Hematopoietic multipotent progenitor cell treated with erythropoietin and hydrocortisone succinate and interleukin-3 and kit ligand, for 15 days (in vitro differentiated cells): ENCODE data around the gene KCNJ12.
"Not testable (repeated sequence)": the region's sequence is repeated elsewhere in the genome, so short reads cannot be mapped to it uniquely, and the experiment has no call there.

Experiments used
- DNase-seq: peaks from one replicate; pipeline ENCODE4 v3.0.0-alpha.2; 2015; ENCODE audit warnings: low spot score

Gene KCNJ12

DNA sequence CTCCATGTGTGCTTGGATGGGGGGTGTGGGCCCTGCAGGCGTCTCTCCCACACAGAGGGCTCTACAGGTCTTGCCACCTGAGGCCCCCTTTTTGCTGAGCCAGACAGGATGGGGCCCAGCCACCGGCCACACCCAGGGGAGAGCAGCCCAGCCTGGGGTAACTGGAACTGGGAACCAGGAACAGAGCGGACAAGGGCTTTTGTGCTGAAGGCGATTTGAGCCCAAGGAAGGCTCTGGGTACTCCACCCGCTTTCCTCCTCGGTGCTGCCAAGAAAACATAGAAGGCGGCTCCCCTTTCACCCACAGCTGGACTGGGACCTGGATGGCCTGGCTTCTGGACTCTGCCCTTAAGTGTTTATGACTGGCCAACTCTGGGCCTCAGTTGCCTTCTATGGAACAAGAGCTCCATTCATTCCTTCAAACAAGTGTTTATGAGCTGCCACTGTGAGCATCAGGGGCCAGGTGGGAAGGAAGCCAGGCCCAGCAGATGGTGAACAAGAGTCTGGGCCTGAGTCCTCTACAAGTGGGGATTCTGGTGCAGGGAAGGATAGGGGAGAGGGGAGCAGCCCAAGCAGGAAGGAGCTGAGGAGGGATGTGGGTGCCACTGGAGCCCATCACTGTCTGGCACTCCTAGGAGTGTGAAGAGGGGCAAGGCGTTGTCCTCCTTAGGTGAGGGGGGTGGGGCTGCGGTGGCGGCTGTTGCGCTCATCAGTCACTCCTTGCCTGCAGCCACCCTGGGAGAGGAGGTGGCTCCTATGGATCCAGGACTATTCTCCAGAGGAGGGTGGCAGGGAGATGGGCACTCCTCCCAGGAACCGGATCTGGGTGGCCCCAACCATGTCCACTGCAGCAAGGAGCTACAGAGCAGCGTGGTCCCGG is 46.4 kb downstream of the KCNJ12 start:
- DNase-seq: not testable (repeated sequence)

DNA sequence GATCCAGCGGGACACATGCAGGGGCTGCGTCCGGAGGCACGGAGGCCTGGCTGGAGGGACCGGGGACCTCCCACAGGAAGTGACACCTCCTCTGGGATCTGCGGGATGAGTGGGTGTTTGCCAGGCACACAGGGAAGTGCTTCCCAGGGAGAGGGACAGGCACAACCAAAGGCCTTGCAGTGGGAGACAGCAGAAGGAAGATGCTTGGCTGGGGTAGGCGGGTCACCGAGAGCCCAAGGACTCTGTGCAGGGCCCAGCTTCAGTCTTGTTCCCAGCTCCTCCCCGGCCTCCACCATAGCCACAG is 47.0 kb downstream of the KCNJ12 start:
- DNase-seq: not testable (repeated sequence)

DNA sequence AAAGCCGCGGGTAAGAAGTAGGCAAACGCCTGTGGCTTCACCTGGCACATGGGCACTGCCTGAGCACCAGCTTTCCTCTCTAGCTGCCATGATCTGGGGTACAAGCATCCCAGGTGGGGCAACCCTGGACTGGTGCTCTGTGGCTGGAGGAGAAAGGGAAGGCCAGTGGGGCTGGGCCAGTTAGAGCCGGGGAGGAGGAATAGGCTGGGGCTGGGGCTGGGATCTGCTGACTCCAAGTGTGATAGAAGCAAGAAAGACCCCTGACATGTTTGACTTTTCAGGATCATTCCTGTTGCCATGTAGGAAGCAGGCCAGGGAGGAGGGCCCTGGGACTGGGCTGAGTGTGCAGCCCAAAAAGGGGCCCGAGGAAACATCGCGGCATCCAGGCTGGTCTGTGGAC is 48.5 kb downstream of the KCNJ12 start:
- not testable (repeated sequence) for DNase-seq

DNA sequence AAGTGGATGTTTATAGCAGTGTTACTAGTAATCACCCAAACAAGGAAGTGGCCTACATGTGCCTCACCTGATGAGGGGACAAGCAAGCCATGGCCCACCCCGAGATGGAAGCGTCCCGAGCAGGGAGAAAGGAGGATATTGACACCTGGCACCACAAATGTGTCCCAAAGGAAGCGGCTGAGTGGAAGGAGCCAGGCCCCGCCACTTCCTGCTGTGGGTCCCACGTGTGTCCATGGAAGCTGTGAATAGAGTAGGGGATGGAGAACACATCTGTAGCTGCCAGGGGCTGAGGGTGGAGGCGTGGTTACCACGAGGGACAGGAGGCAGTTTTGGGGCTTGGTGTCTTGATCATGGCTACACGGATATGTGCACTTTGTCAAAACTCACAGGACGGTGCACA is 49.2 kb downstream of the KCNJ12 start:
- DNase-seq: no peak

DNA sequence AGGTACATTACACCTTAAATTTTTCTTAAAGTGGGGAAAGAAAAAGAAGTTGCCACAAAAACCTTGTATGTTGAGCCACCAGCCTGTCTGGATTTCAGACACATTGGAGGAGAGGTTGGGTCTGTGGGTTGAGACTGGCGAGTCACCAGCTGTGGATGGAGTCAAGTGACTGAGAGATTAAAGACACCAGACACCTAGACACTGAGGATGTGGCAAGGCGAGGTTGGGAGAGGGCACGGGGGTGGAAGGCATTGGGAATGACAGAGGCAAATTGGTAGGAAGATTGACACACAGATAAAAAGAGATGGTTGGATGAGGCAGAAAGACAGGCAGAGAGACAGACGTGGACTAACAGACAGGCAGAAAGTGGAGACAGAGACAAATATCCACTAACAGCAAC is 49.6 kb downstream of the KCNJ12 start:
- DNase-seq: no peak

DNA sequence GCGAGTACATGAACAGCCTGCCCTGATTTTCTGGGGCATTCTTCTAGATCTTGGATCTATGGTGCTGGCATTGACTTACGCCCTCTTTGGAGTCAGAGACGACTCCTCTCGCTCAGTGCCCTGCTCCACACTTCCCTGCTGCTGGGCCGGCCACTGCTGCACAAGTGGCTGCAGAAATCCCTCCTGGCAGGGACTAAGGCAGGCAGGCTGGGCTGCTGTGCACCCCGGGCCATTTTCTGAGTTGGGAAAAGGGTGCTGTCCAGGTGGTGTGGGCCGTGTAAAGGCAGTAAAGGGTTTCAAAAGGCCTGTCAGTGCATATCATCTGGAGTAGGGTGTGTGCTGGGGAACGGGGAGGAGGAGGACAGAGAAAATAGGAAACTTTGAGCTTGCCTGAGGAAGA is 50.1 kb downstream of the KCNJ12 start:
- not testable (repeated sequence) for DNase-seq

DNA sequence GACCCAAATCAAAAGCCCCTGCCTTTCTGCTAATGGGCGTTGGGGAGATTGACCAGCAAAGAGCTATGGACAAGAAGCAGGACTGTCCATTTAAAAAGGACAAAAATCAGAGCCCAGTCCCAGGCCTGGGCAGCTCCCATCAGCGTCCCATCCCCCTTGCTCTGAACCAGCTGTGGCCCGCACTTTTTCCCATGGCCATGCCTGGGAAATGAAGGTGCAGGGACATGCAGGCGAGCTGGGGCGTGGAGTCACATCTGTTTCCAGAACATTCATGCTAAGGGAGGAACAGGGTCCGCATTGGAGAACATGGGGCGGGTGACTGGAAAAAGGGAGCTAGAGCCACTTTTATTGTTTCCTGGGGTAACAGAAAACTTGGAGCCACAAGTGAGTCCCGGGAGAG is 50.7 kb downstream of the KCNJ12 start:
- DNase-seq: not testable (repeated sequence)

DNA sequence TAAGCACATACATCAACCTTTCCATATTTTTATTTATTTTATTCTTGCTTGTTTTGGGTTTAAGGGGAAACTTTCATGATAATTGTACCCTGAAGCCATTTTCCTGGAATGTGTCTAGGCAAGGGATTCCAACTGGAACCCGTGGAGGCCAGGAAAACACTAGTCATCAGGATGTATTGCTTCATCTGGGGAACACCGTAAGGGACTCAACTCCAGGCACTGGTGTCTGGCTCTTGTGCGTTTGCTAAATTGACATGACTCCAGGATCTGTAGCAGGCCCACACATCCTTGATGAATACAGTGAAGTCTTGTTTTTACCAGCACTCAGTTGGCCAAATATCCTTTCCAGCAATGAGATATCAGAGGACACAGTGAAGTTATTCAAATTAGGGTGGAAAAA is 51.6 kb downstream of the KCNJ12 start:
- DNase-seq: not testable (repeated sequence)

DNA sequence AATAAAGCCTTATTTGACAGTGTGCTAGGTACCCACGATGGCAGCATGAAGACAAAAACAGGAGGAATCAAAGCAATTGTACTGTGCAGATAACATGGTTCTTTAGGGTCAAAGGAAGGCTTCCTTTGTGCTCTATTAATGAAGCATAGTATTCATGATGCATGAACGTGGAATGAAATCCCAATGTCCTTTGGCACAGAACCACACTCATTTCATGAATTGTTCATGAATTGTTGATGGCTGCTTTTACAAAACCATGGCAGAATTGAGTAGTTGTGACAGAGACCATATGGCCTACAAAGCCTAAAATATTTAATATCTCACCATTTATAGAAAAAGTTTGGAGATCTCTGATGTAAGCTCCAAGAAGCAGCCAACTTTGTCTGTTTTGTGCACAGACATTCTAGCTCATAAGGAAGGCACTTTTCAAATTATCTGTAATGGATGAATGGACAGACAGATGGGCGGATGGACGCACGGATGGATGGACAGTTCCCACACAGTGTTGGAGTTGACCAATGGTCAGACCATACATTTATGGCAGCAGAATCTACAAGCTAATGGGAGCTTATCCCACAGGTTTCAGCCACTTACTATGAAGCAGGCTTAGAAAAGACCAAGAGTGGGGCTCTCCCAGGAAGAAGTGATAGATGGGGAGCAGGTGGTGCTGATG is 52.7 kb downstream of the KCNJ12 start:
- not testable (repeated sequence) for DNase-seq

DNA sequence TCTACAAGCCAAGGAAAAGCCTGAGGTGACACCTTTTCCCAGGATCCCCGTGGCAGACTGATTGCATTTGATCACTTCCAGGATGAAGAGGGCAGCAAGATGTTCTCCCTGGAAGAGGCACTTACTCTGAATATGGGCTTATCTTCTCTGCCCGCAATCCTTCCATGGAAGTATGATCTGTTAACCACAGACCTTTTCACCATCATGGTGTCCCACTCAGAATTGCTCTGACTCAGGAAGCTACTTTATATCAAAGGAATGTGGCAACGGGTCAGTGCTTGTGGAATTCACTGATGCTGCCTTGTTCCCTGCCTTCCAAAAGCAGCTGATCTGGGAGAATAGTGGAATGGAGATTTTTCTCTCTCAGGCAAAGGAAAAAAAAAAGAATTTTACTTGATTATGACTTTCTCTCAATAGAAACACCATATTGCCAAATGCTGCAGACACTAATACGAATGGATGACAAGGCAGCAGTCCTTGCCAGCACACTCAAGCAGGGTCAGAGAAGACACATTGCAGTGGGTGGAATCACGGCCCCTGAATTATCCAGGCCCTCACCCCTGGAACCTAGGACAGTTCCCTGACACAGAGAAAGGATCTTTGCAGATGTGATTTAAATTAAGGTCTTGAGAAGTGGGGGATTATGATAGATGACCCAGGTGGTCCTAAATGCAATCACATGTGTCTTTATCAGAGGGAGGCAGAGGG is 53.9 kb downstream of the KCNJ12 start:
- DNase-seq: not testable (repeated sequence)

DNA sequence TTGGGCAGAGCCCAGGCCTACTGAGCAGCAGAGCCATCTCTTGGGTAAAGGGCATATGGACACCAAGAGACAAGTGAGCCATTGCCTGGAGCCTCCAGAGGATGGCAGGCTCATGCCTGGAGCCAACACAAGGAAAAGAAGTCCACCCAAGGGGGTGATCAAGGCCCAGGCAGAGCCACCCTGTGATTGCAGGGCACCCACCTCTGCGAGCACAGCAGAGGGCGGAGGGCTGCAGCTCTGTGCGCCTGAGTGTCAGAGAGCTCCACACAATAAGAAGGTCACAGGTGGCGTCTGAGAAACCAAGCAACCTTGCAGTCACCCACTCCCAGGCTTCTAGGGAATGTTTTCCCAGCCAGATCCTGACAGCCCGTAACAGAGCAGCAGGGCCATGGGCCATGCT is 57.8 kb downstream of the KCNJ12 start:
- DNase-seq: not testable (repeated sequence)

DNA sequence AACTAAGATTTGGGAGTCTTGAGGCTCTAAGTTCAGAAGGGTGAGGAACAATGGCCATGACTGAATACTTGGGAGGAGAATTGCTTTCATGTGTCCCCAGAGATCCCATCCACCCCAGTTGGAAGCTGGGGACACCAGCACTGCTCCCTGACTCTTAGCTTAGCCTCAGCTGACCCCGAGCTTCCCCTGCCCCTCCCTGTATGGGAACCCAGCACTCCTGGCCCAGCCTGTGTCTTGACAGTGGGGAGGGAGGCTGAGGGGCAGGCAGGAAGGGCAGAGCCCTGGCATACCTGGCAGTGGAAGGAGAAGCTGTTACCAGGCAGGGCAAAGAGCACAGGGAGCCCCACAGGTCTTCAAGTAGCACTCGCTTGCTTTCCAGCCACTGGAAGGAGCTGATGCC is 58.8 kb downstream of the KCNJ12 start:
- not testable (repeated sequence) for DNase-seq

DNA sequence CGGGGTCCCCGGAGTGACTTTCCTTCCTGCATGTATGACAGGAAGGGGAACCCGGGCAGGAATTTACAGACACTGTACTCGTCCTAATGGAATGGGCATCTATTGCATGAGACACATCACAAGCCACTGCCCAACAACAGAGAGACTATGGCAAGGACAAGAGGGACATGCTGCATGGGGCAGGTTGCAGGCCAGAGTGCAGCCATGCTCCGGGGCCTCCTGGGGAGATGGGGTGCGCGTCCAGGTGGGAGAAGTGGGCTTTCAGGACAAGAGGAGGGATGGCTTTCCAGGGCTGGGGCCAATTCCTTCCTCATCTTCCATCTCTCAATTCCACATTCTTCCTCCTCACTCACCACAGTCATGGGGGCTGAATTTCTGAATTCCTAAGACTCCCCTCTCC is 60.3 kb downstream of the KCNJ12 start:
- DNase-seq: not testable (repeated sequence)

DNA sequence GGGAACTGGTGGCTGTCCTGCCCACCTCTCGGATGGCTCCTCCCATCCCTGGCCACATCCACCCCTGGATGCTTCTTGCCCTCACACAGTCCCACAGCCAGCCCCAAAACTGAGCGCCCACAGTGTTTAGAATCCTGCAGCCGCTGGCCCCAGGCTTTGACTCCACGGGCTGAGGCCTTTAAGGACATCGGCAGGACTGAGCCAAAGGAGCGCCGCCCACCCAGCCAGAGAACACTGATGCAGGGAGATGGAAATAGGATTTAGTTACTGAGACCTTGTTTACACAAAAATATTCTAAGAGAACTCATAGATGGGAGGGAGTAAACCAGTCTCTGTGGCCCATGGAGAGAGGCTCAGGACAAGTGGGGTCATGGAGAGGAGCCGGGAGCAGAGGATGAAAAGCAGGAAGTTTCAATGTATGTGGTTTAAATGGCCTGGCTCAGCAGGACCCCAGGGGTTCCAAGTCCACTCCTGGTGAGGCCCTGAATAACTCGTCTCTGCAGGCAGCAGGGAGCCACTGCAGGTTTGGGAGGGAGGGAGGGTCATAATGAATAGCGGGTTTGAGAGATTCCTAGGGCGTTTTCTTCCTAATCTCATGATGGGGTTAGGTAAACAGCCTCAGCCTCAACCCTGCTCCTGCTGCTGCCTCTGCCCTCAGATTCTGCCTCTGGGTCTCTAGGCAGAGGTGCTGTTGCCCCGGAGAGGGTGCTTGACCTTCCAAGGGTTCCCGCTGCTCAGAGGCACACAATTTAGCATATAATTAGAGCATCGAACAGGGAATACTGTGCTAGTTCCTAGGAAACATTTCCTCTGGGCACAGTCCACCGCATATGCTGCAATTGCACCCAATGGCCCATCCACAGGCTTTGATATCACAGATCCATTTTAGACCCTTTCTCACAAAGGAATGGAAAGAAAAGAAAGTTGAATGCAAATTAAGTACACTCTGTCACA is 61.0 kb downstream of the KCNJ12 start:
- DNase-seq: not testable (repeated sequence)

DNA sequence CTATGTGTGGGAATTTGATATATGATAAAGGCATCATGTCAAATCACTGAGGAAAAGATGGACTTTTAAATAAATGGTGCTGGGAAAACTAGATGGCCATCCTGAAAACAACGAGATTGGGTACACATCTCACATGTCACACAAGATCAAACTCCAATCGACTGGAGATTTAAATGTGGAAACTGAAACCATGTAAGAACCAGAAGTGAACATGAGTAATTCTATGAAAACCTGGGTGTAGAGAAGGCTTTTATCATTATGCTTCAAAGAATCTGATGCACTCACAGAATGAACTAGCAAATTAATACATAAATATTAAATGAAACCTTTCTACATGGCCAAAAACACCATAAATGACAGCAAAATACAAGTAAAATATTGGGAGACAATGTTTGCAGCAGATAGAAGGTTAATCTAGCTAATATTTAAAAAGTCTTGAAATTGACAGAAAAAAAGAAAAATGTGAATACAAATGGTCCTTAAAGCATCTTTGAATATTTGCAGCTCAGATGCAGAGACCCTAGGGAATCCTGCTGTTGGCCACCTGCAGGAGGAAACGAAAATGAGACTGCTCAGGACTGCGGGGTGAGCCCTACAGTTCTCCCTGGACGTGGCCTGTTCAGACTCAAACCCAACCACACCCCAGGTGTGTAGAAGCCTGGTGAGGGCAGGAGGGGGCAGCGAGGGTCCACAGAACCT is 62.3 kb downstream of the KCNJ12 start:
- DNase-seq: not testable (repeated sequence)

DNA sequence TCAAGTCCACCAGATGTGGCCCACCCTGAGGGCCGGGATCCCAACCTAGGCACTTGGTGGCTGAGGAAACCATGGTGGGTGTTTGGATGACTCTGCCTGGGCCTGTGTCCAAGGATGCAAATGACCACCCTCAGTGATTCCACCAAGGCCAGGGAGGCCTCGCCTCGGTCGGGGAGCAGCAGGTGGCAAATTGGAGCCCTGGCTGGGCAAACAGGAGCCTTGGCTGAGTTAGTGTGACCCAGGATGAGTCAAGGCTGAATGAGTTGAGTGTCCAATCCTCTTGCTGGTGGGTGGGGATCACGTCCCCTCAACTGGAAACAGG is 62.8 kb downstream of the KCNJ12 start:
- not testable (repeated sequence) for DNase-seq

DNA sequence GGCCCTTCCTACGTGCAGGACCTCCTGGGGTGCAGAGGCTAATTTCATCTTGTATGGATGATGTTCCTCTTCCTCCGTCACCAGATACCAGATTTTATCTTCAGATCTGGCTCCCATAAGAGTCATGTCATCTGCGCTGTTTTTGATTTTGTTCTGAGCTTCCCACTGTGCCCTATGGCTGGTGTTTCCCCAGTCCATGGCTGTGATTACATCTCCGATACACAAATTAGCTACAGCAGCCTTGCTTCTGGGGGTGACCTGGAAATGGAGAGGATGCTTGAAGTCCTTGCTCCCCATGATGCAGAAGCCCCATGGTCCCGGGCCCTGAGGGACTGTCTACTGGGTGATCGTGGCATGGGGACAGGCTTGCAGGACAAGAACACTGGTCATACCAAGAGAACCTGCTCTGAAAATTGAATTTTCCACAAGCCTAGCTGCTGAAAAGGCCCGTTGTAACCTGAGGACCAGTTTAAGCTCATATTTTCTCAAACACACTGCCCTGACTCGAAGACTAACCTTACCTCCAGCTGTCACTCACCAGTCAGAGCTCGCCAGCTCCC is 69.0 kb downstream of the KCNJ12 start:
- DNase-seq: no peak

DNA sequence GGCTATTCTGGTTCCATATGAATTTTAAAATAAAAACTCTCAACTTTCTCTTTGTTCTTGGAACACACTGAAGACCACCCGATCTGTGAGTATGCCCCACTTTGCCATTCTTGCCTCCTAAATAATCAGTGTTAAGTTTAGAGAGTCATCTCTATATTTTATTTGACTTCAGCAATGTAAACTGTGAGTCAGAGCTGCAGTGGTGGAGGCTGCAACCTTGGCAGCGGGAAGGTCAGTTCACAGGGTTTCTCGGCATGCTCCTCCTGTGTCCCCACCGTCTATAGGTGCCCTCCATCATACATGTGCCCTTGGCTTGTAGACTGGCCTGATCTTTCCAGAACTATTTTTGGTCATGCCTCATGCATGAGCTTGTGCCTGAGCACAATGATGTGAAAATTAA is 71.4 kb downstream of the KCNJ12 start:
- DNase-seq: not testable (repeated sequence)

DNA sequence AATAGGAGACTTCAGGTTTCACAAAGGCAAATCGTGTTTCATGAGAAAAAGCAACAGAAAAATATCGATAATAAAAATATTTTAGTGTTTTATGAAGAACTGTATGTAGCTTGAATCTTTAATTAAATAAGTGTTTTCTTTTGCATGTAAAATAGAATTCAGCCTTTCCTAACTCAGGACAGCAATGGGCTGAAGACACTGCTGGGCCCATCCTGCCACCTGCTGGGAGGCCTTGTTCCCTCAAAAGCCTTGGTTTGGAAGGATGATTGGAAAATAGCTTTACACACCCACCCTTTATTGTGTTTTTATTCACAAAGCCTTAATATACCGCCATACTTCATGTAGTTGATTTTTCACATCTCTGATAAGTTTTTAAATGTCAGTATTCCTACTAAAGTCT is 73.7 kb downstream of the KCNJ12 start:
- DNase-seq: not testable (repeated sequence)

DNA sequence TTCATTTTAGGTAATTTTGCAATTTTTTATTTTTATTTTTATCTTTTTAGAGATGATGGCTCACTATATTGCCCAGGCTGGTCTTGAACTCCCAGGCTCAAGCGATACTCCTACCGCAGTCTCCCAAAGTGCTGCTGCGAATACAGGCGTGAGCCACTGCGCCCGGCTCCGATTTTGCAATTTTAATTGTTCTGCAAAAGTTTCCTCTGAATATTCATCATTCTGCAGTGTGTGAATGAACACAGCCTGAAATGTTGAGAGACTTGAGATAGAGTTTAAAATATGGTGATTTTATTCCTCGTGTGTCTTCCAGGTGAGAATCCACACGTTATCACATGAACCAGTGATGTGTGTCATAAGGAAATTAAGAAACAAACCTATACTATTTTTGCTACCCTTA is 75.8 kb downstream of the KCNJ12 start:
- DNase-seq: no peak
